Epithelial cell of proximal tubule (primary cell): Measurements from ENCODE around the gene PARM1. TPM values are rescaled to one million over a fixed set of nuclear protein-coding genes. Genes with fewer than 3 reads are reported as not detected.

ENCODE experiments used
- DNase-seq: peaks from one replicate; pipeline ENCODE4 v3.0.0-alpha.2; 2011; ENCODE audit warnings: low read depth
- H3K4me3 ChIP-seq: 2 replicates; pipeline ENCODE4 v1.5.1; 2011; ENCODE audit warnings: low read depth, mild to moderate bottlenecking, low read length
- CTCF ChIP-seq: conservative IDR thresholded peaks from 2 replicates; pipeline ENCODE4 v1.5.1; 2012; ENCODE audit warnings: low read depth, mild to moderate bottlenecking, low read length
- total RNA-seq: library from RNA; depleted of rRNA; stranded (reverse); fragments of >200 nt; gene quantifications from 2 replicates; pipeline ENCODE4 v1.2.3, GENCODE V29; 2015

The PARM1 gene
- total RNA-seq, 1 donor from 2014 or later, result 1.3 TPM

DNA sequence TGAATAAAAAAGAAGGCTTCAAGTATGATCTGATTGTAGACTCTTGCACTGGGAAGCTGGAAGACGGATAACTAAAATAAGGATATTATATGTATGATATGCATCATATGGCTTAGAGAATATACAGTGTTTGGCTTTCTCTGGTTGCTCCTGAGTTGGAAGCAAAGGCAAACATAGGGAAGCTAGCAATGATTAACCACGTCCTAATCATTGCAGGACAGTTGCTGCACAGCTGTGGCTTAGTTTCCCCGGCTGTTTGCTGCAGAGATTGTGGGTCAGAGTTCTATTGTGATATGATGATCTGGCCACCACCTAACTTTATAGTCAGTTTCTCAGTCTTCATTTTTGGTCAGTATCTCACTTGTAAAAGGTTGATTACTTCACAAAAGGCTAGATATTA is 36.3 kb upstream of the PARM1 start:
- H3K4me3 ChIP-seq, result no peak overlapping the region
- TF ChIP-seq CTCF, result no peak
- DNase-seq, result no peak

DNA sequence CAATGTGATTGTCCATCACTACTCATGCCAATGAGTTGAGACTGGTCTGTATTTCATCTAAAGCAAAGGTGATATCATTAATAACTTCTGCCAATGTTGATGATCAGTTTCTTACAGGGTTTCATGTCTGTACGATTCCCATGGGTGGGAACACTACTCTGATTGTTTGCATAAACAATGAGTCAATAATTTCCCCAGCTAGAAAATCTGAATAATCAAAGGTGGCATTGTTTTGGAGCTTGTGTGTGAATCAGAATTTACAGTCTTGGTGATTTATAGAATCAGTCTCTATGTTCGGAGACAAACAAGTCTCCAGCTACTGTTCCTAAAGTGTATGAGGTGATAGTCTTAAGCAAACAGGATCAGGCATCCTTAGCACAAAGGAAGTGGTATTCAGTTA is 35.5 kb upstream of the PARM1 start:
- H3K4me3 ChIP-seq, result no peak overlapping the region
- TF ChIP-seq CTCF, result no peak
- no peak for DNase-seq

GRCh38 chr4:74900862-74901261 is 32.1 kb upstream of the PARM1 start:
- no peak for DNase-seq
- no peak for TF ChIP-seq CTCF
- H3K4me3 ChIP-seq, result no peak overlapping the region

- DNase-seq, result no peak
- H3K4me3 ChIP-seq, result no peak overlapping the region
- no peak for TF ChIP-seq CTCF
Measured at GRCh38 chr4:74904509-74905065, 28.3 kb upstream of the PARM1 start.

- H3K4me3 ChIP-seq, result no peak overlapping the region
- TF ChIP-seq CTCF, result no peak
- DNase-seq, result no peak
Measured at GRCh38 chr4:74906771-74907170, 26.1 kb upstream of the PARM1 start.

- no peak for TF ChIP-seq CTCF
- H3K4me3 ChIP-seq, result no peak overlapping the region
- DNase-seq, result no peak
Measured at GRCh38 chr4:74919783-74920182, 13.1 kb upstream of the PARM1 start.

GRCh38 chr4:74920704-74921103 is 12.2 kb upstream of the PARM1 start:
- no peak overlapping the region for H3K4me3 ChIP-seq
- no peak for TF ChIP-seq CTCF
- no peak for DNase-seq
